ENCODE measurements around the gene SLC6A5.
A peak's percentile ranks its signal among the peaks of the same experiment; 100 is the strongest.

SLC6A5 gene

DNA sequence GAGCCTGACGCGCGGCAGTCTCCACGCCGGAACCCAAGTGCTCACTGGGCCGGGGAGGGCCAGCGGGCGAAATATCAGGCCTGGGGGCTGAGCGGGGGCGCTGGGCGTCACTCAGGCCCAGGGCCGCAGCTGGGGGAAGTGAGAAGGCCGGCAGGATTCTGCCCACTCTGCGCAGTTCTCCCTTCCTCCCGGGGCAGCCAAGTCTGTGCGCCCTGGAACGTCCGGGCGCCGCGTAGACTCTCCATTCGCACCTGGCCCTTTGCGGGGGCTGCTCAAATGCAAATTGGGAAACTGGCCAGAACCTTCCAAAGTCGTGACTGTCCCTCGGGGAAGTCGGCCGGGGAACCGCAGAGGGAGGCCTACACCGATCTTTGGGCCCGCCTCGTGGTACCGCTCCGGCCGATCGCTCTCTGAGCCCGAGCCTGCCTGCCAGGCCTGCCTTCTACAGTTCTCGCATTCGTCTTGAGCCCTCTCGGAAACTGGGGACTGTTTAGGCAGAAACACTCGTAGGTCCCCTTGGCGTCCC, 2.2 kb upstream of the SLC6A5 start:
- WGBS, 2 donors (ENCODE audit: extremely low coverage in 2 of 2, insufficient read length in 2 of 2, insufficient replicate concordance in 1 of 2) = no CpG with 5 or more reads among the region's 41 CpGs
- H2AFZ ChIP-seq (ENCODE audit: low read length) = peak overlapping the region; percentile 53
- DNase-seq (ENCODE audit: low spot score) = no peak
- H2BK5ac ChIP-seq (ENCODE audit: low read length) = no peak overlapping the region
- no peak overlapping the region for H3K4me2 ChIP-seq (ENCODE audit: insufficient read depth, low read length, poor library complexity, severe bottlenecking)
- H2AK5ac ChIP-seq (ENCODE audit: low read depth, low read length) = no peak overlapping the region
- H3K27me3 ChIP-seq (ENCODE audit: control insufficient read depth in 3 of 3, insufficient read depth in 3 of 3, low read depth in 1 of 3, low read length in 3 of 3) = peaks cover 23 to 84% (median 77%) of the 10 kb centered on the region in 3 experiments
- H3K4me3 ChIP-seq (ENCODE audit: low read length in 2 of 2) = no peak overlapping the region
- no peak overlapping the region for H4K91ac ChIP-seq (ENCODE audit: low read depth, low read length, poor library complexity)
- no peaks in the 10 kb centered on the region for H3K9me3 ChIP-seq (replicated peaks in 1 of 2; ENCODE audit: control insufficient read depth in 2 of 2, insufficient read depth in 1 of 2, low read depth in 1 of 2, low read length in 2 of 2)
- H2BK15ac ChIP-seq (ENCODE audit: low read length) = no peak overlapping the region
- H3K14ac ChIP-seq (ENCODE audit: low read length) = no peak overlapping the region
- H3K23ac ChIP-seq (ENCODE audit: low read depth, low read length, poor library complexity) = peak overlapping the region; percentile 52
- no peak overlapping the region for H3K27ac ChIP-seq (replicated peaks; ENCODE audit: low read length)
- H3K9ac ChIP-seq (ENCODE audit: low read depth, low read length, poor library complexity) = no peak overlapping the region
- H3K4me1 ChIP-seq (ENCODE audit: control insufficient read depth in 2 of 2, insufficient read depth in 1 of 2, low read depth in 1 of 2, low read length in 2 of 2) = peaks cover 0 to 5% of the 10 kb centered on the region in 2 donors
- H3K36me3 ChIP-seq (replicated peaks in 1 of 2; ENCODE audit: control insufficient read depth in 2 of 2, insufficient read depth in 2 of 2, low read length in 2 of 2) = no peaks in the 10 kb centered on the region
- H3K4ac ChIP-seq (ENCODE audit: low read length) = no peak overlapping the region
- no peaks in the 10 kb centered on the region for H3K79me1 ChIP-seq (ENCODE audit: low read depth, low read length)
- no peak overlapping the region for H2BK12ac ChIP-seq (ENCODE audit: low read length)
- no peak overlapping the region for H2BK120ac ChIP-seq (ENCODE audit: low read depth, low read length)
- H4K8ac ChIP-seq (ENCODE audit: low read depth, low read length) = no peak overlapping the region
- no peak overlapping the region for H3K18ac ChIP-seq (ENCODE audit: low read length)

DNA sequence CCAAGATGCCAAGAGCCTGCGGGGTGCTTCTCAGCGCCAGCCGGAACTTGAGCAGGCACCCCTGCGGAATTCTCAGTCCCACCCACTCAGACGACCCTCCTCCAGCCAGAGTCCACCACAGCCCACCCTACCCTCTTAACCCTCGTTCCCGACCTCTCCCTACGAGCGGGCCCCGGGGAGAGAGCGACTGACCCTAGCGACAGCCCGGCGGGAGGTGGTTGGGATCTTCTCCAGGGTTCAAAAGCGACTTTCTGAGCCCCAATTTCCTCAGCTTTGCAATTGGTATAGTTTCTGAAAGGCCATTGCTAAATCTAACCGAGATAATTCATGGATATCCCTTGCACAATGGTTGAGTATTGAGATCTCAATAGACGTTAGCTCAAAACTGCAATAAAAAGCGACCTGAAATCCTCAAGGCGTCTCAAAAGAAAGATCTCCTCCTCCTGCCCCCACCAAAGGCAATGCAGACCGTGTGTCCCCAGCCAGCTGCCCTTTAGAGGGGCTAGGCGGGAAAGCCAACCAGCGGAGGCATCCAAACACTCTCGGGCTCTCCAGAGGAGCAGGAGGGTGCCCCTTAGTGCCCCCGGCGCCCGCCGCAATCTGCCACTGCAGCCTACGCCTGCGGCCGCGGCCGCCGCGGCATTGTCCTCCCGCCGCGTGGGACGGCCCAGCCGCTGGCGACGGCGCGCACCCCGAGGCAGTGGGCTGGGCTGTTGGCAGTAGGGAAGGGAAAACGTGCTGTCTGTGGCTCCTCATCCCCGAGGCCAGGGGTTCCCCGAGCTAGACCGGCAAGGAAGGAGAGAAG, 1.5 kb upstream of the SLC6A5 start:
- H3K27ac ChIP-seq (replicated peaks; ENCODE audit: low read length) = no peak overlapping the region
- peak overlapping the region; percentile 19 for H3K23ac ChIP-seq (ENCODE audit: low read depth, low read length, poor library complexity)
- H3K4me1 ChIP-seq (ENCODE audit: control insufficient read depth in 2 of 2, insufficient read depth in 1 of 2, low read depth in 1 of 2, low read length in 2 of 2) = peaks cover 0 to 5% of the 10 kb centered on the region in 2 donors
- H3K79me1 ChIP-seq (ENCODE audit: low read depth, low read length) = no peaks in the 10 kb centered on the region
- DNase-seq (ENCODE audit: low spot score) = no peak
- H3K9ac ChIP-seq (ENCODE audit: low read depth, low read length, poor library complexity) = no peak overlapping the region
- no peak overlapping the region for H2BK12ac ChIP-seq (ENCODE audit: low read length)
- no CpG with 5 or more reads among the region's 48 CpGs for WGBS, 2 donors (ENCODE audit: extremely low coverage in 2 of 2, insufficient read length in 2 of 2, insufficient replicate concordance in 1 of 2)
- H4K91ac ChIP-seq (ENCODE audit: low read depth, low read length, poor library complexity) = no peak overlapping the region
- no peak overlapping the region for H2BK5ac ChIP-seq (ENCODE audit: low read length)
- no peak overlapping the region for H2BK15ac ChIP-seq (ENCODE audit: low read length)
- no peak overlapping the region for H3K18ac ChIP-seq (ENCODE audit: low read length)
- H3K36me3 ChIP-seq (replicated peaks in 1 of 2; ENCODE audit: control insufficient read depth in 2 of 2, insufficient read depth in 2 of 2, low read length in 2 of 2) = no peaks in the 10 kb centered on the region
- no peak overlapping the region for H3K4me3 ChIP-seq (ENCODE audit: low read length in 2 of 2)
- no peaks in the 10 kb centered on the region for H3K9me3 ChIP-seq (replicated peaks in 1 of 2; ENCODE audit: control insufficient read depth in 2 of 2, insufficient read depth in 1 of 2, low read depth in 1 of 2, low read length in 2 of 2)
- no peak overlapping the region for H4K8ac ChIP-seq (ENCODE audit: low read depth, low read length)
- no peak overlapping the region for H2AK5ac ChIP-seq (ENCODE audit: low read depth, low read length)
- H3K14ac ChIP-seq (ENCODE audit: low read length) = no peak overlapping the region
- no peak overlapping the region for H2AFZ ChIP-seq (ENCODE audit: low read length)
- no peak overlapping the region for H3K4ac ChIP-seq (ENCODE audit: low read length)
- no peak overlapping the region for H3K4me2 ChIP-seq (ENCODE audit: insufficient read depth, low read length, poor library complexity, severe bottlenecking)
- peaks cover 25 to 85% (median 81%) of the 10 kb centered on the region in 3 experiments for H3K27me3 ChIP-seq (ENCODE audit: control insufficient read depth in 3 of 3, insufficient read depth in 3 of 3, low read depth in 1 of 3, low read length in 3 of 3)
- H2BK120ac ChIP-seq (ENCODE audit: low read depth, low read length) = no peak overlapping the region

DNA sequence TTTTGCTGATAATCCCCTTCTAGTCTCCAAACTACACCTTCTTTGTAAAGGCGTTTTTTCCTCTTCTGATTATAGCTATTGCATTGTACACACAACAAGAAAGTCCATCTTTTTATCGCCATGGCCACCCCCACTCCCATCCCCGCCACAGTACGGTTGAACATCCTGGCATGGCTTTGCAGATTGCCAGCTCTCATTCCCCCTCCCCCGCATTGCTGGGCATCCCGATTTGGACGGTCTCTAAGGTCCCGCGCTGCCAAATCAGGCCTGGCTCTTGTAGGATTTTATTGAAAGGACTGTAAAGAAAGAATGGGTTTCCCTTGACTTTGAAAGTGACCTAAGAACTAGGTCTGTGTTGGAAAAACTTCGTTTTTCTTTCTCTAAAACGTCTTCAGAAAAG, 916 bp upstream of the SLC6A5 start:
- WGBS, 2 donors (ENCODE audit: extremely low coverage in 2 of 2, insufficient read length in 2 of 2, insufficient replicate concordance in 1 of 2) = no CpG with 5 or more reads among the region's 11 CpGs
- H2BK5ac ChIP-seq (ENCODE audit: low read length) = no peak overlapping the region
- no peak overlapping the region for H3K4me3 ChIP-seq (ENCODE audit: low read length in 2 of 2)
- H3K27ac ChIP-seq (replicated peaks; ENCODE audit: low read length) = no peak overlapping the region
- H3K9me3 ChIP-seq (replicated peaks in 1 of 2; ENCODE audit: control insufficient read depth in 2 of 2, insufficient read depth in 1 of 2, low read depth in 1 of 2, low read length in 2 of 2) = no peaks in the 10 kb centered on the region
- H4K91ac ChIP-seq (ENCODE audit: low read depth, low read length, poor library complexity) = no peak overlapping the region
- H2BK12ac ChIP-seq (ENCODE audit: low read length) = no peak overlapping the region
- H3K18ac ChIP-seq (ENCODE audit: low read length) = no peak overlapping the region
- H3K14ac ChIP-seq (ENCODE audit: low read length) = no peak overlapping the region
- DNase-seq (ENCODE audit: low spot score) = no peak
- H3K4me1 ChIP-seq (ENCODE audit: control insufficient read depth in 2 of 2, insufficient read depth in 1 of 2, low read depth in 1 of 2, low read length in 2 of 2) = peaks cover 0 to 5% of the 10 kb centered on the region in 2 donors
- no peak overlapping the region for H2BK120ac ChIP-seq (ENCODE audit: low read depth, low read length)
- H3K79me1 ChIP-seq (ENCODE audit: low read depth, low read length) = no peaks in the 10 kb centered on the region
- H3K4ac ChIP-seq (ENCODE audit: low read length) = no peak overlapping the region
- no peak overlapping the region for H2AFZ ChIP-seq (ENCODE audit: low read length)
- H2AK5ac ChIP-seq (ENCODE audit: low read depth, low read length) = no peak overlapping the region
- no peak overlapping the region for H3K4me2 ChIP-seq (ENCODE audit: insufficient read depth, low read length, poor library complexity, severe bottlenecking)
- no peak overlapping the region for H4K8ac ChIP-seq (ENCODE audit: low read depth, low read length)
- H3K27me3 ChIP-seq (ENCODE audit: control insufficient read depth in 3 of 3, insufficient read depth in 3 of 3, low read depth in 1 of 3, low read length in 3 of 3) = peaks cover 26 to 91% (median 85%) of the 10 kb centered on the region in 3 experiments
- no peak overlapping the region for H3K23ac ChIP-seq (ENCODE audit: low read depth, low read length, poor library complexity)
- no peaks in the 10 kb centered on the region for H3K36me3 ChIP-seq (replicated peaks in 1 of 2; ENCODE audit: control insufficient read depth in 2 of 2, insufficient read depth in 2 of 2, low read length in 2 of 2)
- no peak overlapping the region for H2BK15ac ChIP-seq (ENCODE audit: low read length)
- no peak overlapping the region for H3K9ac ChIP-seq (ENCODE audit: low read depth, low read length, poor library complexity)

DNA sequence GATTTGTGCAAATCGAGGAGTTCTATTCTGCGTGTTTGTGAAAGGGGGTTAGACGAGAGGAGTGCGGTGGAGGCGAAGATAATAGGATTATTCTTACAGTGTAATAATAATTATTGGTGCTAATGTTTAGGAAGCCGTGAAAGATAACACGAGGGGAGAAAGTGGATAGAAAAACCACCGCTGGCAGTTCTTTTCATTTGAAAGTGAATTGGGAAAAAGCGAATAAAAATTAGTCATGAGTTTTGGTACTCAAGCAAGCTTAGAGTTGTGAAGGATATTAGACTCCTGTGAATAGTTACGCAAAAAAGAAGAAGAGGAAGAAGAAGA, 575 bp downstream of the SLC6A5 start:
- Histone ChIP-seq H2AK5ac (ENCODE audit: low read depth, low read length) (no peak overlapping the region), H3K9me3 (replicated peaks in 1 of 2; ENCODE audit: control insufficient read depth in 2 of 2, insufficient read depth in 1 of 2, low read depth in 1 of 2, low read length in 2 of 2) (no peaks in the 10 kb centered on the region), H4K91ac (ENCODE audit: low read depth, low read length, poor library complexity) (no peak overlapping the region), H3K27me3 (ENCODE audit: control insufficient read depth in 3 of 3, insufficient read depth in 3 of 3, low read depth in 1 of 3, low read length in 3 of 3) (peaks cover 26 to 93% (median 86%) of the 10 kb centered on the region in 3 experiments), H4K8ac (ENCODE audit: low read depth, low read length) (no peak overlapping the region), H2BK12ac (ENCODE audit: low read length) (no peak overlapping the region), H2BK15ac (ENCODE audit: low read length) (no peak overlapping the region), H3K18ac (ENCODE audit: low read length) (no peak overlapping the region), H2AFZ (ENCODE audit: low read length) (no peak overlapping the region), H3K4ac (ENCODE audit: low read length) (no peak overlapping the region), H3K79me1 (ENCODE audit: low read depth, low read length) (no peaks in the 10 kb centered on the region), H3K9ac (ENCODE audit: low read depth, low read length, poor library complexity) (no peak overlapping the region), H2BK5ac (ENCODE audit: low read length) (no peak overlapping the region), H3K36me3 (replicated peaks in 1 of 2; ENCODE audit: control insufficient read depth in 2 of 2, insufficient read depth in 2 of 2, low read length in 2 of 2) (no peaks in the 10 kb centered on the region), H3K4me2 (ENCODE audit: insufficient read depth, low read length, poor library complexity, severe bottlenecking) (no peak overlapping the region), H2BK120ac (ENCODE audit: low read depth, low read length) (no peak overlapping the region), H3K27ac (replicated peaks; ENCODE audit: low read length) (no peak overlapping the region), H3K4me3 (ENCODE audit: low read length in 2 of 2) (no peak overlapping the region), H3K4me1 (ENCODE audit: control insufficient read depth in 2 of 2, insufficient read depth in 1 of 2, low read depth in 1 of 2, low read length in 2 of 2) (peaks cover 0 to 5% of the 10 kb centered on the region in 2 donors), H3K14ac (ENCODE audit: low read length) (no peak overlapping the region), H3K23ac (ENCODE audit: low read depth, low read length, poor library complexity) (no peak overlapping the region)
- WGBS, 2 donors (ENCODE audit: extremely low coverage in 2 of 2, insufficient read length in 2 of 2, insufficient replicate concordance in 1 of 2) = no CpG with 5 or more reads among the region's 10 CpGs
- no peak for DNase-seq (ENCODE audit: low spot score)

All from neuronal stem cell (in vitro differentiated cells).